Right lobe of liver (tissue), 4 donors: ENCODE data around the gene NAA20.

ENCODE experiments used
- POLR2A ChIP-seq: fragments of 450-650 bp; IDR thresholded peaks from one replicate; pipeline ENCODE4 v1.6.1; 2017; ENCODE audit warnings: antibody characterized with exemption, mild to moderate bottlenecking
- TF ChIP-seq, protein P1 (sequence below), 4 donors: fragments of 200-600 bp in 3 of 4; fragments of 450-650 bp in 1 of 4; IDR thresholded peaks; one replicate each; pipeline versions ENCODE4 v1.5.1 to v1.8.0; 2016 to 2022; ENCODE audit warnings: antibody characterized with exemption in 4 of 4, mild to moderate bottlenecking in 2 of 4
- donor health status: DM: no; HTN: no; CAD: no.
- donor health status: DM: no; HTN: no; CAD: no.
- donor health status: DM: no; HTN: yes; CAD: no.

DNA sequence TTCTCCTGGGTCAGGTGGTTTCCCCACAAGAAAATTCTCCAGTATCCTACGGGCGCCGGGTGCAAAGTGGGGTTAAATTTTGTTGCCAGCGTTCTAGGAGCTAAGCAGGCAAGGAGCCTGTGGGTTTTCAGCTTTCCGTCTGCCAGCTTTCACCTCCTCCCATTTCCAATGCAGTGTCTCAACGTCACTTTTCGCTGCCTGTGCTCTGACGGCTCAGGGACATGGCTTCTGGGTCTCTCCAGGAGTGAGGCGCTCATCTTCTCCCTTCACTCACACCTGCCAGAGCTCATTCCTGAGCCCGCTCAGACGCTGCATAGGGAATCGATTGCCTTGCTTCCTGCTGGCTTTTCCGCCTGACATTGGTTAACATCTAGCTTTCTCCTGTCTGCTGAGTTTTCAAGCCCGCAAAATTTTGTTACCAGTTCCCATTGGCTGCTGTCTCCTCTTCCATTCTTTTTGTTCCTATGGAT lies 7.3 kb upstream of the NAA20 start:
- TF ChIP-seq, protein P1, sequence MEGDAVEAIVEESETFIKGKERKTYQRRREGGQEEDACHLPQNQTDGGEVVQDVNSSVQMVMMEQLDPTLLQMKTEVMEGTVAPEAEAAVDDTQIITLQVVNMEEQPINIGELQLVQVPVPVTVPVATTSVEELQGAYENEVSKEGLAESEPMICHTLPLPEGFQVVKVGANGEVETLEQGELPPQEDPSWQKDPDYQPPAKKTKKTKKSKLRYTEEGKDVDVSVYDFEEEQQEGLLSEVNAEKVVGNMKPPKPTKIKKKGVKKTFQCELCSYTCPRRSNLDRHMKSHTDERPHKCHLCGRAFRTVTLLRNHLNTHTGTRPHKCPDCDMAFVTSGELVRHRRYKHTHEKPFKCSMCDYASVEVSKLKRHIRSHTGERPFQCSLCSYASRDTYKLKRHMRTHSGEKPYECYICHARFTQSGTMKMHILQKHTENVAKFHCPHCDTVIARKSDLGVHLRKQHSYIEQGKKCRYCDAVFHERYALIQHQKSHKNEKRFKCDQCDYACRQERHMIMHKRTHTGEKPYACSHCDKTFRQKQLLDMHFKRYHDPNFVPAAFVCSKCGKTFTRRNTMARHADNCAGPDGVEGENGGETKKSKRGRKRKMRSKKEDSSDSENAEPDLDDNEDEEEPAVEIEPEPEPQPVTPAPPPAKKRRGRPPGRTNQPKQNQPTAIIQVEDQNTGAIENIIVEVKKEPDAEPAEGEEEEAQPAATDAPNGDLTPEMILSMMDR (IDR thresholded peaks at IDR 0.05) = no peak
- no peak for TF ChIP-seq POLR2A
